Osteoblast (primary cell): ENCODE data around the gene RAB4A. TPM values are rescaled to one million over a fixed set of nuclear protein-coding genes. Genes with fewer than 3 reads are reported as not detected.

Experiments
- DNase-seq: peaks from one replicate; pipeline ENCODE4 v3.0.0; 2011; ENCODE audit warnings: low spot score, mixed read lengths; ENCODE audit not compliant: insufficient read length; ENCODE audit errors: missing footprints
- H2AFZ ChIP-seq: 2 replicates; pipeline ENCODE4 v1.6.0; 2011; ENCODE audit warnings: mild to moderate bottlenecking, low read length
- H3K27ac ChIP-seq: 2 replicates; pipeline ENCODE4 v1.5.1; 2011; ENCODE audit warnings: mild to moderate bottlenecking, low read depth, low read length, moderate library complexity
- H3K27me3 ChIP-seq: 2 replicates; pipeline ENCODE4 v1.6.0; 2012; ENCODE audit warnings: mild to moderate bottlenecking, control low read depth, inconsistent platforms, low read length, moderate library complexity; ENCODE audit not compliant: insufficient read depth
- H3K36me3 ChIP-seq: 2 replicates; pipeline ENCODE4 v1.5.1; 2011; ENCODE audit warnings: mild to moderate bottlenecking, low read length, control low read depth, moderate library complexity; ENCODE audit not compliant: insufficient read depth
- H3K4me1 ChIP-seq: 2 replicates; pipeline ENCODE4 v1.5.1; 2011; ENCODE audit warnings: mild to moderate bottlenecking, low read length, control low read depth, moderate library complexity; ENCODE audit not compliant: insufficient read depth
- H3K4me2 ChIP-seq: 2 replicates; pipeline ENCODE4 v1.6.0; 2011; ENCODE audit warnings: mild to moderate bottlenecking, low read length; ENCODE audit not compliant: insufficient read depth
- H3K4me3 ChIP-seq: fragments of 200-600 bp; sonication (generic); 3 replicates; pipeline ENCODE4 v1.5.1; 2012; ENCODE audit warnings: mild to moderate bottlenecking, low read length, inconsistent platforms; ENCODE audit not compliant: insufficient read depth
- H3K79me2 ChIP-seq: 2 replicates; pipeline ENCODE4 v1.6.0; 2012; ENCODE audit warnings: mild to moderate bottlenecking, low read length, control low read depth, inconsistent platforms; ENCODE audit not compliant: insufficient read depth
- H3K9me3 ChIP-seq: 2 replicates; pipeline ENCODE4 v1.5.1; 2011; ENCODE audit warnings: low read depth, low read length, control low read depth
- H4K20me1 ChIP-seq: 2 replicates; pipeline ENCODE4 v1.6.0; 2012; ENCODE audit warnings: mild to moderate bottlenecking, low read length, control low read depth; ENCODE audit not compliant: insufficient read depth
- total RNA-seq: library from RNA; depleted of rRNA; stranded (reverse); fragments of >200 nt; gene quantifications from 2 replicates; pipeline ENCODE4 v1.2.3, GENCODE V29; 2012
- TF ChIP-seq, protein P1 (sequence below): IDR thresholded peaks from 2 replicates; pipeline ENCODE4 v1.5.1; 2011; ENCODE audit warnings: mild to moderate bottlenecking, low read depth, low read length, moderate library complexity; ENCODE audit errors: extremely low read depth

Gene RAB4A
- total RNA-seq, 1 donor: 19.9 TPM

DNA sequence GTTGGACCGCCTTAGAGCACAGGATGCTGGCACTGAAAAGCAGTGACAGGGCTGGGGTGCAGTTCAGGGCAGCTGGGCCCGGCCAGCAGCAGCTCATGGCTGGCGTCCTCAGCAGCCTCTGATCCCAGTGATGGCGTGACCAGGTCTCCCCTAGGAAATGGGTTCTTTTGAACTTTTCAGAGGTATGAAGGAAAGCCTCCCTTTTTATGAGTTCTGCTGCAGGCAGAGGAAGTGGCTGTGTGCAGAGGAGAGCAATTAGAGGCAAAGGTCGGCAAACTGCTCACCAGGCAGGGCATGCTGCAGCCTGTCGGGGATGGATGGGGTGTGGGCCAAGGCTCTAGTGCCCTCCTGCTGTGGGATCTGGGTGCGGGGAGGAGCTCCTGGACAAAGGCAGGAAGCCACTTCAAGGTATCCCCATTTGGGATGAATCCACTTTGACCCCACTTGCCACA is 45.6 kb upstream of the RAB4A start:
- Histone ChIP-seq H3K36me3 (no peaks in the 10 kb centered on the region), H2AFZ (no peak overlapping the region), H3K4me2 (no peak overlapping the region), H3K4me3 (no peak overlapping the region), H3K27ac (no peak overlapping the region), H3K4me1 (no peaks in the 10 kb centered on the region), H3K79me2 (no peaks in the 10 kb centered on the region), H4K20me1 (no peaks in the 10 kb centered on the region), H3K9me3 (no peaks in the 10 kb centered on the region), H3K27me3 (peaks cover 10% of the 10 kb centered on the region)
- DNase-seq: no peak
- TF ChIP-seq, protein P1, sequence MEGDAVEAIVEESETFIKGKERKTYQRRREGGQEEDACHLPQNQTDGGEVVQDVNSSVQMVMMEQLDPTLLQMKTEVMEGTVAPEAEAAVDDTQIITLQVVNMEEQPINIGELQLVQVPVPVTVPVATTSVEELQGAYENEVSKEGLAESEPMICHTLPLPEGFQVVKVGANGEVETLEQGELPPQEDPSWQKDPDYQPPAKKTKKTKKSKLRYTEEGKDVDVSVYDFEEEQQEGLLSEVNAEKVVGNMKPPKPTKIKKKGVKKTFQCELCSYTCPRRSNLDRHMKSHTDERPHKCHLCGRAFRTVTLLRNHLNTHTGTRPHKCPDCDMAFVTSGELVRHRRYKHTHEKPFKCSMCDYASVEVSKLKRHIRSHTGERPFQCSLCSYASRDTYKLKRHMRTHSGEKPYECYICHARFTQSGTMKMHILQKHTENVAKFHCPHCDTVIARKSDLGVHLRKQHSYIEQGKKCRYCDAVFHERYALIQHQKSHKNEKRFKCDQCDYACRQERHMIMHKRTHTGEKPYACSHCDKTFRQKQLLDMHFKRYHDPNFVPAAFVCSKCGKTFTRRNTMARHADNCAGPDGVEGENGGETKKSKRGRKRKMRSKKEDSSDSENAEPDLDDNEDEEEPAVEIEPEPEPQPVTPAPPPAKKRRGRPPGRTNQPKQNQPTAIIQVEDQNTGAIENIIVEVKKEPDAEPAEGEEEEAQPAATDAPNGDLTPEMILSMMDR: no peak

DNA sequence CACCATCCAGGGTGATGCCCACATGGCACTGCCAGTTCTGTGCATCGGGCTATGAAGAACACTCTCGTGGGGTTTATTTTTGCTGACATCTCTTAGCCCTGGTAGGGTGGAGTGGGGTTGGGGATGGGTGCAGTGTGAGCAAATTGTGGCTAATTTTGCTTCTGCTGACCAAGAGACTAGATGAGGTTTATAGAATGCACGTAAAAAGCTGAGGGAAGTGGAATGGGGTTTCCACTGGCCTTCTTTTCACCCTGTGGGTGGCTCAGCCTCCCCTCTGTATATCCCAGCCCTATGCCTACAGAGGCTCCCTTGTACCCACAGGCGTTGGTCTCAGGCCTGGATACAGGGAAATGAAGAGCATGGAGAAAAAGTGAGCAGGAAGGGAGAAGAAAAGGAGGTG is 44.1 kb upstream of the RAB4A start:
- H3K27me3 ChIP-seq: peaks cover 10% of the 10 kb centered on the region
- H2AFZ ChIP-seq: no peak overlapping the region
- no peaks in the 10 kb centered on the region for H3K79me2 ChIP-seq
- TF ChIP-seq, protein P1: no peak
- H3K9me3 ChIP-seq: no peaks in the 10 kb centered on the region
- H3K36me3 ChIP-seq: no peaks in the 10 kb centered on the region
- no peak overlapping the region for H3K4me3 ChIP-seq
- H3K27ac ChIP-seq: no peak overlapping the region
- no peaks in the 10 kb centered on the region for H3K4me1 ChIP-seq
- H4K20me1 ChIP-seq: no peaks in the 10 kb centered on the region
- no peak overlapping the region for H3K4me2 ChIP-seq
- DNase-seq: no peak

DNA sequence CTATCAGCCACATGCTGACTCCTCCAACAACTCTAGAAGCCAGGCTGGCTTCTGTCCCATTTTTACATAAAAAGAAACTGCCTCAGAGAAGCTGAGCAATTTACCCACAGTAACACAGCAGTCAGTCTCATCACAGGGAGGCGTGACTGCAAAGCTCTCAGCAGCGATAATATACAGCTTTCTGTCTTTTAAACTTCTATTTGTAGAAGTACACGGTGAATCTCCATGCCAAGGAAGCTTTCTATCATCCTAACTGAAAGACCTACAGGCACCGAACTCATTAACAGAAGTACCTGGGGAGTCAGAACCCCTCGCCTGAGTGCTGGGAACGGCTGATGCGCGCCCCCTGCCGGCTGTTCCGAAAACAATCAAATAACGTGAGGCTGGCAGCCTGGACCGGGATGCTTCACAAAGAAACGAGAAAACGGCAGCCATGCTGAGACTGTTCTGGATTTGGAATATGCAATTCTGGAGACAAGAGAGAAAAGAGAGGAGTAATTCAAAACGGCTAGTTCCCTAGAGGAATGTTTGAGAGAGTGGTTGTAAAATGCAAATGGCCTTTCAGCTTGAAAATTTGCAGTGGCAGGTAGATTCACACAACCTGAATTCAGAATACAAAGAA is 43.5 kb upstream of the RAB4A start:
- DNase-seq: peak; percentile 92
- H3K27me3 ChIP-seq: peaks cover 10% of the 10 kb centered on the region
- H4K20me1 ChIP-seq: no peaks in the 10 kb centered on the region

DNA sequence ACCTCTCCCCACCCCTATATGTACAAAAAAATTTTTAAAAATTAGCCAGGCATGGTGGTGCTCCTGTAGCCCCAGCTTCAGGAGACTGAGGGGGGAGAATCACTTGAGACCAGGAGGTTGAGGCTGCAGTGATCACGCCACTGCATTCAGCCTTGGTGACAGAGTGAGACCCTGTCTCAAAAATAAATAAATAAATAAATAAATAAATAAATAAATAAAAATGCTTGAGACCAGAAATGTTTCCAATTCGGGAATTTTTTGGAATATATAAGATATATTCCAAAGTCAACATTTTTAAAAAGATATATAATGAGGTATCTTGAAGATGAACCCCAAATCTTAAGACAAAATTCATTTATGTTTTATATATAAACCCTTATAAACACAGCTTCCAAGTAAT is 42.4 kb upstream of the RAB4A start:
- no peaks in the 10 kb centered on the region for H3K9me3 ChIP-seq
- no peaks in the 10 kb centered on the region for H3K79me2 ChIP-seq
- H4K20me1 ChIP-seq: no peaks in the 10 kb centered on the region
- TF ChIP-seq, protein P1: no peak
- H3K27ac ChIP-seq: no peak overlapping the region
- no peak for DNase-seq
- no peaks in the 10 kb centered on the region for H3K4me1 ChIP-seq
- no peak overlapping the region for H2AFZ ChIP-seq
- no peak overlapping the region for H3K4me3 ChIP-seq
- H3K4me2 ChIP-seq: no peak overlapping the region
- H3K36me3 ChIP-seq: no peaks in the 10 kb centered on the region
- H3K27me3 ChIP-seq: peaks cover 10% of the 10 kb centered on the region

More for the DNA sequence above, 43.5 kb upstream of the RAB4A start:
- H3K27ac ChIP-seq: no peak overlapping the region
- H3K4me1 ChIP-seq: no peaks in the 10 kb centered on the region
- H2AFZ ChIP-seq: no peak overlapping the region
- H3K9me3 ChIP-seq: no peaks in the 10 kb centered on the region
- no peak overlapping the region for H3K4me2 ChIP-seq
- H3K36me3 ChIP-seq: no peaks in the 10 kb centered on the region
- no peak overlapping the region for H3K4me3 ChIP-seq
- TF ChIP-seq, protein P1: peak; percentile 86
- H3K79me2 ChIP-seq: no peaks in the 10 kb centered on the region
